HCT116 (cell line): ENCODE results near the gene GPR65. TPM values are rescaled to one million over a fixed set of nuclear protein-coding genes. Genes with fewer than 3 reads are reported as not detected.

ENCODE experiments used
- ATAC-seq: fragments of 200-7000 bp; cut with Tn5 transposase; 2 replicates; pipeline ENCODE4 v1.9.1; 2020; ENCODE audit warnings: mild to moderate bottlenecking, moderate library complexity
- BruUV-seq: library from RNA; stranded (reverse); fragments of 400-500 nt; replicated peaks from 2 replicates; lab custom pipeline; 2021; lab: Mats Ljungman, UMichigan
- CTCF ChIA-PET: fragments of 300-600 bp; sonication (Branson Sonifier 250); formaldehyde crosslinking; loops from one replicate; lab custom pipeline; 2021; ENCODE audit warnings: antibody characterized with exemption; lab: Charles Lee
- POLR2A ChIA-PET: fragments of 300-600, 350-600 bp; sonication (Branson Sonifier 250); formaldehyde crosslinking; loops from one replicate; lab custom pipeline; 2021; ENCODE audit warnings: antibody characterized with exemption; lab: Charles Lee
- RAD21 ChIA-PET, 2 experiments: fragments of 300-600 bp; sonication (Branson Sonifier 250); formaldehyde crosslinking; loops; one replicate each; lab custom pipeline; 2023; ENCODE audit warnings: low total read pairs in 2 of 2; ENCODE audit not compliant: uncharacterized antibody in 2 of 2, unreplicated experiment in 2 of 2, low non-redundant PET in 1 of 2; lab: Charles Lee
- DNase-seq: peaks from one replicate; pipeline ENCODE4 v3.0.0-alpha.2; 2010; ENCODE audit warnings: low read depth, low spot score
- H2AFZ ChIP-seq: fragments of 200-600 bp; shearing (Covaris generic), sonication (generic); 2 replicates; pipeline ENCODE4 v1.6.1; 2017; ENCODE audit warnings: low read depth, mixed run types, mixed read lengths, antibody characterized with exemption, low read length; ENCODE audit not compliant: poor library complexity, severe bottlenecking
- H3K27ac ChIP-seq: 2 replicates; pipeline ENCODE4 v1.5.1; 2012; ENCODE audit warnings: low read depth, low read length
- H3K27me3 ChIP-seq: fragments of 200-600 bp; sonication (generic); 2 replicates; pipeline ENCODE4 v1.6.1; 2016; ENCODE audit warnings: mixed run types, low read length, mixed read lengths; ENCODE audit not compliant: insufficient read depth
- H3K36me3 ChIP-seq, 2 experiments: fragments of 200-500 bp in 1 of 2; fragments of 200-600 bp in 1 of 2; sonication (Bioruptor generic) in 1 of 2; sonication (generic) in 1 of 2; 2 replicates each; pipeline versions ENCODE4 v1.5.1 to v1.6.1; 2014 to 2016; ENCODE audit warnings: low read length in 2 of 2, inconsistent platforms in 1 of 2, mixed read lengths in 1 of 2, mixed run types in 1 of 2; ENCODE audit not compliant: insufficient read depth in 2 of 2, control insufficient read depth in 1 of 2
- H3K4me1 ChIP-seq, 2 experiments: fragments of 200-600 bp in 1 of 2; sonication (generic) in 1 of 2; 2 replicates each; pipeline versions ENCODE4 v1.5.1 to v1.6.1; 2012 to 2017; ENCODE audit warnings: low read length in 2 of 2, inconsistent platforms in 1 of 2, mild to moderate bottlenecking in 1 of 2, mixed read lengths in 1 of 2, mixed run types in 1 of 2, moderate library complexity in 1 of 2; ENCODE audit not compliant: insufficient read depth in 2 of 2, control insufficient read depth in 1 of 2
- H3K4me2 ChIP-seq: fragments of 200-600 bp; sonication (generic); 2 replicates; pipeline ENCODE4 v1.6.1; 2017; ENCODE audit warnings: mixed run types, low read length, mixed read lengths
- H3K4me3 ChIP-seq, 2 experiments: fragments of 200-600 bp in 1 of 2; sonication (generic) in 1 of 2; replicated peaks in 1 of 2; 2 replicates each; pipeline ENCODE4 v1.5.1; 2011 to 2016; ENCODE audit warnings: low read length in 2 of 2, control low read depth in 1 of 2, low read depth in 1 of 2, mild to moderate bottlenecking in 1 of 2, mixed read lengths in 1 of 2, mixed run types in 1 of 2
- H3K79me2 ChIP-seq: fragments of 200-600 bp; sonication (generic); 2 replicates; pipeline ENCODE4 v1.6.1; 2017; ENCODE audit warnings: mild to moderate bottlenecking, mixed run types, low read length, moderate library complexity, mixed read lengths; ENCODE audit not compliant: insufficient read depth
- H3K9ac ChIP-seq: fragments of 200-600 bp; sonication (generic); 2 replicates; pipeline ENCODE4 v1.6.1; 2016; ENCODE audit warnings: low read length, mixed read lengths
- H3K9me2 ChIP-seq: fragments of 200-600 bp; sonication (generic), shearing (Covaris generic); 2 replicates; pipeline ENCODE4 v1.6.1; 2017; ENCODE audit warnings: mixed run types, mild to moderate bottlenecking, moderate library complexity; ENCODE audit not compliant: insufficient read depth
- H3K9me3 ChIP-seq, 2 experiments: fragments of 200-500 bp in 1 of 2; fragments of 200-600 bp in 1 of 2; sonication (Bioruptor generic) in 1 of 2; sonication (generic) in 1 of 2; 2 replicates each; pipeline ENCODE4 v1.6.1; 2014 to 2017; ENCODE audit warnings: low read length in 2 of 2, mixed read lengths in 2 of 2, inconsistent platforms in 1 of 2, low read depth in 1 of 2, mild to moderate bottlenecking in 1 of 2, mixed run types in 1 of 2, moderate library complexity in 1 of 2; ENCODE audit not compliant: control insufficient read depth in 1 of 2, insufficient read depth in 1 of 2
- H4K20me1 ChIP-seq: fragments of 200-600 bp; sonication (generic), shearing (Covaris generic); 2 replicates; pipeline ENCODE4 v1.6.1; 2017; ENCODE audit warnings: mixed run types, mild to moderate bottlenecking, moderate library complexity; ENCODE audit not compliant: insufficient read depth
- CTCF ChIP-seq, 3 experiments: fragments of 200-600 bp in 1 of 3; sonication (generic) in 1 of 3; IDR thresholded peaks in 2 of 3; conservative IDR thresholded peaks in 1 of 3; 2 replicates each; pipeline ENCODE4 v1.5.1; 2012 to 2017; ENCODE audit warnings: low read depth in 2 of 3, low read length in 2 of 3, antibody characterized with exemption in 1 of 3, borderline replicate concordance in 1 of 3, control low read depth in 1 of 3, mild to moderate bottlenecking in 1 of 3, mixed read lengths in 1 of 3, mixed run types in 1 of 3, moderate library complexity in 1 of 3; ENCODE audit not compliant: insufficient read depth in 1 of 3
- RAD21 ChIP-seq: IDR thresholded peaks from 2 replicates; pipeline ENCODE4 v1.6.1; 2012; ENCODE audit warnings: low read depth, mild to moderate bottlenecking
- ZBTB33 ChIP-seq: IDR thresholded peaks from 2 replicates; pipeline ENCODE4 v1.6.1; 2011; ENCODE audit warnings: mild to moderate bottlenecking, low read length, moderate library complexity; ENCODE audit not compliant: insufficient replicate concordance; ENCODE audit errors: extremely low read depth
- intact Hi-C: fragments of 100-400 bp; cut with micrococcal nuclease; formaldehyde crosslinking; loops from 2 replicates; pipeline ENCODE4 v1.10.0; 2022
- total RNA-seq: library from RNA; stranded (reverse); gene quantifications from one replicate; pipeline ENCODE4 v1.2.1, GENCODE V29; 2021; ENCODE audit not compliant: unreplicated experiment

GPR65 gene
- total RNA-seq, 1 experiment from 2014 or later = 0.05 TPM

- H3K27me3 ChIP-seq = no peaks in the 10 kb centered on the region
- H4K20me1 ChIP-seq = no peaks in the 10 kb centered on the region
- no peak overlapping the region for H3K9ac ChIP-seq
- ChIA-PET RAD21 (no interaction called here), POLR2A (no interaction called here), CTCF (interaction anchor here (1.0 kb wide), 1 partner anchor 175 kb away, joined by 5 read pairs; no protein-coding TSS in a partner anchor)
- TF ChIP-seq ZBTB33 = no peak
- peak; percentile 32; the same call in 1 of the 2 replicates for TF ChIP-seq RAD21
- peak in 2 of 3 experiments; percentile 51 to 64; a peak in 4 of 6 replicates for TF ChIP-seq CTCF (IDR thresholded peaks at IDR 0.05 in 2 of 3, conservative IDR thresholded peaks at IDR 0.05 in 1 of 3; ENCODE audit: borderline replicate concordance in 1 of 3, insufficient read depth in 1 of 3, low read depth in 2 of 3, low read length in 2 of 3)
- no peaks in the 10 kb centered on the region for H3K4me1 ChIP-seq
- H3K4me2 ChIP-seq = no peak overlapping the region
- ATAC-seq = peak; percentile 58; the same call in 1 of the 2 replicates
- no peak overlapping the region for H3K27ac ChIP-seq
- H3K36me3 ChIP-seq = no peaks in the 10 kb centered on the region
- intact Hi-C loops = loop anchor here (10.0 kb wide), 1 partner anchor 421 kb away; no protein-coding TSS in a partner anchor
- DNase-seq = peak; percentile 12
- BruUV-seq = no TSS peak
- no peak overlapping the region for H2AFZ ChIP-seq
- H3K79me2 ChIP-seq = no peaks in the 10 kb centered on the region
- H3K4me3 ChIP-seq = no peak overlapping the region
- no peaks in the 10 kb centered on the region for H3K9me2 ChIP-seq
- no peaks in the 10 kb centered on the region; a peak in 1 of 4 replicates for H3K9me3 ChIP-seq
Observed at GRCh38 chr14:88013750-88014349, 8.9 kb downstream of the GPR65 start.
